ENCODE data around the gene KLF6. TPM values are rescaled to one million over a fixed set of nuclear protein-coding genes. Genes with fewer than 3 reads are reported as not detected.

KLF6 gene
- total and polyA plus RNA-seq, 9 of the 15 experiments (the other 6 are each of a cell fraction or from before 2014, with no cell fraction given): 3.2 to 23.9 (median 8.0) TPM

DNA sequence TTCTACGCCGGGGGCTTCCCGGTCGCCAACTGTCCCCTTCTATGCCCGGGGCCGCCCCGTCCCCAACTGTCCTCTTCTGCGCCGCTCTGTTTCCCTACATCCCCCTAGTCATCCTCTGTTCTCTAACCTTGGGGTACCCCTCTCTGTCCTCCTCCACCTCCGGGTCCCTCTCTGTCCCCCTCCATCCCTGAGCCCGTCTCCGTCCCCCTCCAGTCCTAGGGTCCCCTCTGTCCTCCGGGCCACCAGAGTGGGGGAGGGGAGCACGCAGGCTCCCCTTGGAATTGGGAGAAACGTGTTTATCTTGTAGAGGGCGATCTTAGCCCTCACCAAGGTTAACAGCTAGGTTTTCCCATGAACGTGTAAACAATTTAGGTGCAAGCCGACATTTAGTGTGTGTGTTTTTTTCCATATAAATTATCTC lies 852 bp upstream of the KLF6 start (continued):
- peak; percentile 95 for TF ChIP-seq ZBTB26 (CRISPR knock-in tag; IDR thresholded peaks at IDR 0.05)
- no peak for TF ChIP-seq GTF2F1 (IDR thresholded peaks at IDR 0.05; ENCODE audit: low read depth, low read length)
- TF ChIP-seq ZBTB40 (IDR thresholded peaks at IDR 0.05): 0 out of 2 replicates have a peak, but pooled peaks have one; percentile 13
- no peak for TF ChIP-seq ZBTB40 (CRISPR knock-in tag; IDR thresholded peaks at IDR 0.05)
- TF ChIP-seq CC2D1A (IDR thresholded peaks at IDR 0.05): peak; percentile 72
- TF ChIP-seq SUPT5H (IDR thresholded peaks at IDR 0.05): peak; percentile 95
- TF ChIP-seq EP300 (IDR thresholded peaks at IDR 0.05; ENCODE audit: low read length): peak; percentile 35; the same call in 1 of the 2 replicates
- no peak for TF ChIP-seq ZNF431 (CRISPR knock-in tag; IDR thresholded peaks at IDR 0.05)
- TF ChIP-seq PHB2 (IDR thresholded peaks at IDR 0.05; ENCODE audit: low read depth): no peak
- TF ChIP-seq ZNF277 (CRISPR knock-in tag; IDR thresholded peaks at IDR 0.05; ENCODE audit: borderline replicate concordance): no peak

All from K562 (cell line).